Neuronal stem cell (in vitro differentiated cells): ENCODE data around the gene C2orf69.

Experiments
- DNase-seq: peaks from one replicate; pipeline ENCODE4 v3.0.0-alpha.2; 2013; ENCODE audit warnings: low spot score
- H2AFZ ChIP-seq: one replicate; pipeline ENCODE4 v1.6.1; 2013; ENCODE audit warnings: mild to moderate bottlenecking, low read length, inconsistent platforms
- H2AK5ac ChIP-seq: 2 replicates; pipeline ENCODE4 v1.6.1; 2013; ENCODE audit warnings: low read depth, mild to moderate bottlenecking, inconsistent platforms, low read length, moderate library complexity, mixed read lengths
- H2BK120ac ChIP-seq: 2 replicates; pipeline ENCODE4 v1.6.1; 2013; ENCODE audit warnings: low read depth, mild to moderate bottlenecking, inconsistent platforms, low read length, moderate library complexity, mixed read lengths
- H2BK12ac ChIP-seq: one replicate; pipeline ENCODE4 v1.6.1; 2013; ENCODE audit warnings: low read length, inconsistent platforms
- H2BK15ac ChIP-seq: 2 replicates; pipeline ENCODE4 v1.6.1; 2013; ENCODE audit warnings: mild to moderate bottlenecking, low read length, inconsistent platforms, mixed read lengths
- H2BK5ac ChIP-seq: one replicate; pipeline ENCODE4 v1.6.1; 2013; ENCODE audit warnings: inconsistent platforms, mild to moderate bottlenecking, low read length, moderate library complexity
- H3K14ac ChIP-seq: one replicate; pipeline ENCODE4 v1.6.1; 2013; ENCODE audit warnings: low read length, inconsistent platforms
- H3K18ac ChIP-seq: 2 replicates; pipeline ENCODE4 v1.6.1; 2013; ENCODE audit warnings: low read length, inconsistent platforms
- H3K23ac ChIP-seq: 2 replicates; pipeline ENCODE4 v1.6.1; 2013; ENCODE audit warnings: low read depth, mild to moderate bottlenecking, mixed read lengths, low read length, inconsistent platforms; ENCODE audit not compliant: poor library complexity
- H3K27ac ChIP-seq: replicated peaks from 3 replicates; pipeline ENCODE4 v1.5.1; 2013; ENCODE audit warnings: low read length, inconsistent platforms
- H3K27me3 ChIP-seq, 3 experiments: 2 replicates each; pipeline ENCODE4 v1.6.1; 2013; ENCODE audit warnings: low read length in 3 of 3, mild to moderate bottlenecking in 2 of 3, inconsistent platforms in 1 of 3, low read depth in 1 of 3, mixed read lengths in 1 of 3, moderate library complexity in 1 of 3; ENCODE audit not compliant: control insufficient read depth in 3 of 3, insufficient read depth in 3 of 3
- H3K36me3 ChIP-seq, 2 donors: replicated peaks in 1 of 2; 2 replicates each; pipeline ENCODE4 v1.6.1; 2013; ENCODE audit warnings: low read length in 2 of 2; ENCODE audit not compliant: control insufficient read depth in 2 of 2, insufficient read depth in 2 of 2
- H3K4ac ChIP-seq: 2 replicates; pipeline ENCODE4 v1.6.1; 2013; ENCODE audit warnings: inconsistent platforms, mild to moderate bottlenecking, low read length, moderate library complexity
- H3K4me1 ChIP-seq, 2 donors: 1 replicate in 1 of 2; 2 replicates in 1 of 2; pipeline ENCODE4 v1.6.1; 2013; ENCODE audit warnings: low read length in 2 of 2, low read depth in 1 of 2; ENCODE audit not compliant: control insufficient read depth in 2 of 2, insufficient read depth in 1 of 2
- H3K4me2 ChIP-seq: one replicate; pipeline ENCODE4 v1.6.1; 2013; ENCODE audit warnings: mild to moderate bottlenecking, low read length, inconsistent platforms; ENCODE audit not compliant: insufficient read depth, poor library complexity, severe bottlenecking
- H3K4me3 ChIP-seq, 2 donors: 2 replicates each; pipeline ENCODE4 v1.5.1; 2013; ENCODE audit warnings: low read length in 2 of 2, mild to moderate bottlenecking in 2 of 2, inconsistent platforms in 1 of 2, moderate library complexity in 1 of 2
- H3K79me1 ChIP-seq: one replicate; pipeline ENCODE4 v1.6.1; 2013; ENCODE audit warnings: low read depth, mild to moderate bottlenecking, inconsistent platforms, low read length, moderate library complexity
- H3K9ac ChIP-seq: one replicate; pipeline ENCODE4 v1.6.1; 2013; ENCODE audit warnings: mild to moderate bottlenecking, low read depth, low read length, inconsistent platforms; ENCODE audit not compliant: poor library complexity
- H3K9me3 ChIP-seq, 2 donors: replicated peaks in 1 of 2; 2 replicates each; pipeline versions ENCODE3 to v1.6.1; 2013; ENCODE audit warnings: low read length in 2 of 2, mild to moderate bottlenecking in 2 of 2, inconsistent platforms in 1 of 2, low read depth in 1 of 2, mixed read lengths in 1 of 2, moderate library complexity in 1 of 2; ENCODE audit not compliant: control insufficient read depth in 2 of 2, insufficient read depth in 1 of 2
- H4K8ac ChIP-seq: one replicate; pipeline ENCODE4 v1.6.1; 2013; ENCODE audit warnings: low read depth, mild to moderate bottlenecking, inconsistent platforms, low read length, moderate library complexity
- H4K91ac ChIP-seq: one replicate; pipeline ENCODE4 v1.6.1; 2013; ENCODE audit warnings: low read length, low read depth, mild to moderate bottlenecking, inconsistent platforms; ENCODE audit not compliant: poor library complexity
- WGBS, 2 donors: extraction: QIAGEN DNeasy Blood & Tissue Kit; methylation state at CpG; one replicate each; pipeline ENCODE4 v1.1.7; 2013; ENCODE audit warnings: missing lambda C conversion rate in 2 of 2, mixed read lengths in 1 of 2; ENCODE audit not compliant: insufficient read length in 2 of 2, insufficient replicate concordance in 1 of 2; ENCODE audit errors: extremely low coverage in 2 of 2; 5-methylcytosine and 5-hydroxymethylcytosine counted together

C2orf69 gene

GRCh38 chr2:199914372-199914958, 3.4 kb downstream of the C2orf69 start:
- H3K23ac ChIP-seq, result no peak overlapping the region
- H3K4me1 ChIP-seq, result peaks cover 0 to under 1% of the 10 kb centered on the region in 2 donors
- no peak overlapping the region for H2BK120ac ChIP-seq
- DNase-seq, result no peak
- no peak overlapping the region for H2AFZ ChIP-seq
- H3K27ac ChIP-seq, result no peak overlapping the region
- H3K4me2 ChIP-seq, result no peak overlapping the region
- no peak overlapping the region for H3K9ac ChIP-seq
- no peak overlapping the region for H2BK15ac ChIP-seq
- H3K14ac ChIP-seq, result no peak overlapping the region
- no peaks in the 10 kb centered on the region for H3K27me3 ChIP-seq
- peaks cover 9% of the 10 kb centered on the region for H3K79me1 ChIP-seq
- H3K36me3 ChIP-seq, result peaks cover 19 to 59% of the 10 kb centered on the region in 2 donors
- H3K9me3 ChIP-seq, result peaks cover 6 to 33% of the 10 kb centered on the region in 2 donors
- H4K91ac ChIP-seq, result no peak overlapping the region
- H3K4me3 ChIP-seq, result no peak overlapping the region
- WGBS, 2 donors, result no CpG with 5 or more reads among the region's 2 CpGs
- H3K4ac ChIP-seq, result no peak overlapping the region
- no peak overlapping the region for H2AK5ac ChIP-seq
- no peak overlapping the region for H3K18ac ChIP-seq
- H2BK12ac ChIP-seq, result no peak overlapping the region
- H2BK5ac ChIP-seq, result no peak overlapping the region
- no peak overlapping the region for H4K8ac ChIP-seq

DNA sequence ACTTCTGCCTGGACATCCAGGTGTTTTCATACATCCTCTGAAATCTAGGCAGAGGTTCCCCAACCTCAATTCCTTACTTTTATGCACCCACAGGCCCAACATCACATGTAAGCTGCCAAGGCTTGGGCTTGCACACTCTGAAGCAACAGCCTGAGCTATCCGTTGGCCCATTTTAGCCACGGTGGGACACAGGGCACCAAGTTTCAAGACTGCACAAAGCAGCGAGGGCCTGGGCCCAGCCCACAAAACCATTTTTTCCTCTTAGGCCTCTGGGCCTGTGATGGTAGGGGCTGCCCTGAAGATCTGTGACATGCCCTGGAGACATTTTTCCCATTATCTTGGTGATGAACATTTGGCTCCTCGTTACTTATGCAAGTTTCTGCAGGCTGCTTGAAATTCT, 5.9 kb downstream of the C2orf69 start:
- Histone ChIP-seq H2BK15ac (no peak overlapping the region), H3K4ac (no peak overlapping the region), H3K18ac (no peak overlapping the region), H2BK120ac (no peak overlapping the region), H3K27me3 (no peaks in the 10 kb centered on the region), H2AK5ac (no peak overlapping the region), H3K4me1 (peaks cover 0 to 1% of the 10 kb centered on the region in 2 donors), H3K9ac (no peak overlapping the region), H3K27ac (no peak overlapping the region), H2AFZ (no peak overlapping the region), H3K23ac (no peak overlapping the region), H4K8ac (no peak overlapping the region), H3K9me3 (peaks cover 6 to 39% of the 10 kb centered on the region in 2 donors), H2BK5ac (no peak overlapping the region), H3K79me1 (peaks cover 7% of the 10 kb centered on the region), H3K4me3 (no peak overlapping the region), H4K91ac (no peak overlapping the region), H3K36me3 (peaks cover 19 to 79% of the 10 kb centered on the region in 2 donors), H3K4me2 (no peak overlapping the region), H2BK12ac (no peak overlapping the region), H3K14ac (peak overlapping the region; percentile 56)
- no CpG with 5 or more reads among the region's 4 CpGs for WGBS, 2 donors
- DNase-seq, result no peak

DNA sequence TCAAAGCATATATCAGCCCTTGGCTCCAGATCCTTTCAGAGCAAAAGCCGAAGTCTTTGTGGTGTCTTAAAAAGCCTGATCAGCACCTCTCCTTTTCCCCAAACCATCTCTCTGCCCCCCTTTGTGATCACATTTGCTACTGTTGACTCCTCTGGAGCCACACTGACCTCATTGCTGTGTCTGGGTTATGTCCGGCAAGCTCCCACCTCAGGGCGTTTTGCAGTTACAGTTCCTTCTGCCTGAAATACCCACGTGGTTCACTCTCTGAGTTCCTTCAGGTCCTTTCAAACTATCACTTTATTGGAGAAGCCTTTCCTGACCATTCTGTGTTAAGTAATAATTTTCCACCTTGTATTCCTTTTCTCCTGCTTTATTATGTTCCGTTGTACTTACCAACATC, 11.8 kb downstream of the C2orf69 start:
- Histone ChIP-seq H3K27ac (no peak overlapping the region), H3K18ac (no peak overlapping the region), H2BK5ac (no peak overlapping the region), H3K36me3 (peaks cover 8 to 87% of the 10 kb centered on the region in 2 donors), H2AK5ac (no peak overlapping the region), H4K91ac (no peak overlapping the region), H3K4ac (no peak overlapping the region), H3K4me2 (no peak overlapping the region), H2BK120ac (no peak overlapping the region), H3K4me1 (peaks cover 0 to 1% of the 10 kb centered on the region in 2 donors), H3K9ac (no peak overlapping the region), H2AFZ (no peak overlapping the region), H3K14ac (no peak overlapping the region), H3K23ac (no peak overlapping the region), H3K27me3 (no peaks in the 10 kb centered on the region), H2BK12ac (no peak overlapping the region), H3K4me3 (no peak overlapping the region), H3K79me1 (peaks cover 2% of the 10 kb centered on the region), H3K9me3 (peaks cover 0 to 16% of the 10 kb centered on the region in 2 donors), H2BK15ac (no peak overlapping the region), H4K8ac (no peak overlapping the region)
- no CpG with 5 or more reads among the region's 5 CpGs for WGBS, 2 donors
- no peak for DNase-seq

DNA sequence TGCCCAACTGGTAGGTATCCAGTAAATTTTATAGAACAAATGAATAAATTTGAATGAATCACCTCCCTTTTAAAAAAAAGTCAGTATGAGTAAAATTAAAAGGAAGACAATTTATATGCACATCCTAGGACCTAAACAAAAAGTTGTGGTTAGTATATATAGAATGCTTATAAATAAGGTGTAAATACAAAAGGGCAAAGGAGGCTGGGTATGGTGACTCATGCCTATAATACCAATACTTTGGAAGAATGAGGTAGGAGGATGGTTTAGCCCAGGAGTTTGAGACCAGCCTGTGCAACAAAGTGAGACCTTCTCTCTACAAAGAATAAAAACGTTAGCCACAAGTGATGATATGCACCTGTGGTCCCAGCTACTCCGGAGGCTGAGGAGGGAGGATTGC, 12.8 kb downstream of the C2orf69 start:
- no CpG with 5 or more reads among the region's 2 CpGs for WGBS, 2 donors

More for the DNA sequence above, 12.8 kb downstream of the C2orf69 start:
- Histone ChIP-seq H3K18ac (no peak overlapping the region), H2BK12ac (no peak overlapping the region), H3K27me3 (no peaks in the 10 kb centered on the region), H2AK5ac (no peak overlapping the region), H3K14ac (no peak overlapping the region), H3K4me1 (peaks cover 0 to 1% of the 10 kb centered on the region in 2 donors), H3K79me1 (no peaks in the 10 kb centered on the region), H2BK5ac (no peak overlapping the region), H3K9me3 (peaks cover 0 to 11% of the 10 kb centered on the region in 2 donors), H3K27ac (no peak overlapping the region), H2BK15ac (no peak overlapping the region), H3K9ac (no peak overlapping the region), H4K8ac (no peak overlapping the region), H3K4me3 (no peak overlapping the region), H2AFZ (no peak overlapping the region), H3K4ac (no peak overlapping the region), H2BK120ac (no peak overlapping the region), H4K91ac (no peak overlapping the region), H3K23ac (no peak overlapping the region), H3K36me3 (peaks cover 5 to 85% of the 10 kb centered on the region in 2 donors), H3K4me2 (no peak overlapping the region)
- DNase-seq, result no peak
